K562 (cell line): ENCODE data around the gene GNPTAB. TPM values are rescaled to one million over a fixed set of nuclear protein-coding genes. Genes with fewer than 3 reads are reported as not detected.
A peak's percentile ranks its signal among the peaks of the same experiment; 100 is the strongest.

Experiments
- BCLAF1 ChIP-seq, 2 experiments: fragments of 450-650 bp in 1 of 2; IDR thresholded peaks; 2 replicates each; pipeline ENCODE4 v1.6.1; 2011 to 2017; ENCODE audit warnings: low read depth in 2 of 2, antibody characterized with exemption in 1 of 2, borderline replicate concordance in 1 of 2, low read length in 1 of 2, mild to moderate bottlenecking in 1 of 2, mixed read lengths in 1 of 2; ENCODE audit not compliant: control insufficient read depth in 1 of 2
- CBX2 ChIP-seq: fragments of 200-600 bp; sonication (generic); IDR thresholded peaks from one replicate; pipeline ENCODE4 v1.6.1; 2012; ENCODE audit warnings: mild to moderate bottlenecking, low read length, inconsistent platforms; ENCODE audit not compliant: insufficient read depth, poor library complexity, severe bottlenecking
- CEBPB ChIP-seq: fragments of 450-650 bp; IDR thresholded peaks from 2 replicates; pipeline ENCODE4 v1.6.1; 2016; ENCODE audit warnings: missing genetic modification characterization, missing compliant biosample characterization
- CREB1 ChIP-seq, 2 experiments: sonication (generic) in 1 of 2; formaldehyde crosslinking in 1 of 2; IDR thresholded peaks; 2 replicates each; pipeline versions ENCODE4 v1.6.1 to v1.8.0; 2012 to 2022; ENCODE audit warnings: inconsistent platforms in 1 of 2, mild to moderate bottlenecking in 1 of 2, missing genetic modification reagents in 1 of 2, moderate library complexity in 1 of 2
- EHMT2 ChIP-seq: fragments of 450-650 bp; IDR thresholded peaks from 2 replicates; pipeline ENCODE4 v1.6.1; 2018; ENCODE audit warnings: antibody characterized with exemption
- FOXK2 ChIP-seq, 2 experiments: fragments of 450-650 bp; IDR thresholded peaks in 1 of 2; conservative IDR thresholded peaks in 1 of 2; 2 replicates each; pipeline ENCODE4 v1.6.1; 2016; ENCODE audit warnings: low read depth in 2 of 2, mild to moderate bottlenecking in 1 of 2
- GABPA ChIP-seq: fragments of 200-800 bp; sonication (Bioruptor generic); conservative IDR thresholded peaks from 2 replicates; pipeline ENCODE4 v1.6.1; 2016; ENCODE audit warnings: low read depth, missing genetic modification characterization, missing compliant biosample characterization
- IFI16 ChIP-seq: fragments of 250-450 bp; sonication (Bioruptor Pico); IDR thresholded peaks from 2 replicates; pipeline ENCODE4 v2.1.2; 2022; ENCODE audit warnings: mild to moderate bottlenecking, inconsistent platforms
- KDM1A ChIP-seq, 2 experiments: fragments of 450-650 bp; IDR thresholded peaks; 2 replicates each; pipeline ENCODE4 v1.6.1; 2016; ENCODE audit warnings: mild to moderate bottlenecking in 2 of 2
- NBN ChIP-seq: fragments of 450-650 bp; IDR thresholded peaks from 2 replicates; pipeline ENCODE4 v1.6.1; 2016; ENCODE audit warnings: low read depth, mild to moderate bottlenecking
- PML ChIP-seq: IDR thresholded peaks from 2 replicates; pipeline ENCODE4 v1.6.1; 2012; ENCODE audit warnings: low read length, inconsistent platforms
- PRDM10 ChIP-seq: fragments of 450-650 bp; IDR thresholded peaks from 2 replicates; pipeline ENCODE4 v1.6.1; 2018; ENCODE audit not compliant: partially characterized antibody
- YY1 ChIP-seq, 3 experiments: IDR thresholded peaks; 2 replicates each; pipeline ENCODE4 v1.6.1; 2011; ENCODE audit warnings: low read length in 2 of 3, mild to moderate bottlenecking in 2 of 3, moderate library complexity in 2 of 3, borderline replicate concordance in 1 of 3, control low read depth in 1 of 3, low read depth in 1 of 3; ENCODE audit not compliant: insufficient read depth in 3 of 3, insufficient replicate concordance in 2 of 3, control insufficient read depth in 1 of 3, insufficient read length in 1 of 3; ENCODE audit errors: extremely low read depth in 1 of 3
- ZMIZ1 ChIP-seq, 2 experiments: fragments of 150-350 bp in 1 of 2; IDR thresholded peaks; 2 replicates each; pipeline ENCODE4 v1.6.1; 2012 to 2016; ENCODE audit warnings: low read depth in 2 of 2, low read length in 2 of 2, mild to moderate bottlenecking in 1 of 2, moderate library complexity in 1 of 2
- ZNF124 ChIP-seq: sonication (generic); formaldehyde crosslinking; IDR thresholded peaks from 2 replicates; pipeline ENCODE4 v1.8.1; 2022; ENCODE audit warnings: missing genetic modification reagents
- ZNF766 ChIP-seq: fragments of 200-800 bp; sonication (Bioruptor generic); conservative IDR thresholded peaks from 2 replicates; pipeline ENCODE4 v1.6.1; 2016; ENCODE audit warnings: missing genetic modification characterization, missing compliant biosample characterization
- polyA plus RNA-seq, 8 experiments: library from polyadenylated mRNA; depleted of rRNA in 4 of 8; stranded (reverse) in 5 of 8; unstranded in 3 of 8; fragments of >200 nt; fragmentation: Nextera tagmentation in 2 of 8; fragmentation: Illumina TruSeq in 1 of 8; extraction: Ambion mirVana in 2 of 8; extraction: Trizol in 1 of 8; gene quantifications; 2 replicates each; pipeline versions ENCODE4 v1.2.1 to v1.2.3, GENCODE V29; 2011 to 2014; ENCODE audit warnings: inconsistent platforms in 1 of 8, missing spikeins in 1 of 8
- total RNA-seq, 7 experiments: library from RNA; depleted of rRNA in 6 of 7; stranded (reverse); fragments of >200 nt in 6 of 7; fragmentation: Illumina TruSeq in 2 of 7; extraction: Trizol in 2 of 7; gene quantifications; 2 replicates each; pipeline versions ENCODE4 v1.2.1 to v1.2.3, GENCODE V29; 2011 to 2021; ENCODE audit warnings: low replicate concordance in 1 of 7

GNPTAB gene
- total and polyA plus RNA-seq, 9 of the 15 experiments (the other 6 are each of a cell fraction or from before 2014, with no cell fraction given), result 5.9 to 23.2 (median 19.3) TPM

GRCh38 chr12:101855364-101855884, 24.7 kb upstream of the GNPTAB start (continued):
- peak in 1 of 3 experiments; percentile 15 for TF ChIP-seq YY1 (IDR thresholded peaks at IDR 0.05; ENCODE audit: borderline replicate concordance in 1 of 3, control insufficient read depth in 1 of 3, extremely low read depth in 1 of 3, insufficient read depth in 3 of 3, insufficient read length in 1 of 3, insufficient replicate concordance in 2 of 3, low read depth in 1 of 3, low read length in 2 of 3)
- no peak for TF ChIP-seq PML
- peak; percentile 67 to 70; a peak in 3 of 4 replicates for TF ChIP-seq FOXK2 (conservative IDR thresholded peaks at IDR 0.05 in 1 of 2, IDR thresholded peaks at IDR 0.05 in 1 of 2; ENCODE audit: low read depth in 2 of 2)
- TF ChIP-seq PRDM10, result peak; percentile 59
- TF ChIP-seq ZNF766 (CRISPR knock-in tag), result 0 out of 2 replicates have a peak, but pooled peaks have one; percentile 11
- no peak for TF ChIP-seq IFI16
- peak; percentile 95 for TF ChIP-seq EHMT2
- TF ChIP-seq BCLAF1 (IDR thresholded peaks at IDR 0.05; ENCODE audit: borderline replicate concordance in 1 of 2, control insufficient read depth in 1 of 2, low read depth in 2 of 2, low read length in 1 of 2), result no peak
- peak; percentile 62; the same call in 1 of the 2 replicates for TF ChIP-seq NBN
- no peak for TF ChIP-seq CEBPB
- no peak for TF ChIP-seq CBX2
- 0 out of 4 replicates have a peak, but pooled peaks of 1 of the 2 experiments have one; percentile 54 for TF ChIP-seq ZMIZ1 (IDR thresholded peaks at IDR 0.05; ENCODE audit: low read depth in 2 of 2, low read length in 2 of 2)
- 0 out of 2 replicates have a peak, but pooled peaks have one; percentile 13 for TF ChIP-seq CREB1 (IDR thresholded peaks at IDR 0.05)
- TF ChIP-seq CREB1 (CRISPR knock-in tag; IDR thresholded peaks at IDR 0.05), result no peak
- TF ChIP-seq KDM1A (IDR thresholded peaks at IDR 0.05), result 0 out of 4 replicates have a peak, but pooled peaks of 1 of the 2 experiments have one; percentile 13
- TF ChIP-seq ZNF124 (CRISPR knock-in tag), result no peak
- no peak for TF ChIP-seq GABPA (tag)
